HepG2 (cell line): Measurements from ENCODE around the gene LYPD3. TPM values are rescaled to one million over a fixed set of nuclear protein-coding genes. Genes with fewer than 3 reads are reported as not detected.

Experiments used
- HNRNPLL ChIP-seq: fragments of 200-400 bp; formaldehyde crosslinking; IDR thresholded peaks from 2 replicates; pipeline ENCODE4 v1.6.1; 2017; ENCODE audit warnings: mild to moderate bottlenecking, low read depth, low read length; ENCODE audit not compliant: poor library complexity, severe bottlenecking
- PHF8 ChIP-seq: sonication (generic); formaldehyde crosslinking; IDR thresholded peaks from 2 replicates; pipeline ENCODE4 v1.5.0; 2020; ENCODE audit warnings: missing genetic modification reagents
- RAD21 ChIP-seq: fragments of 450-650 bp; formaldehyde crosslinking; IDR thresholded peaks from 2 replicates; pipeline ENCODE4 v1.5.0; 2020; ENCODE audit warnings: mild to moderate bottlenecking
- REPIN1 ChIP-seq: sonication (generic); formaldehyde crosslinking; IDR thresholded peaks from 2 replicates; pipeline ENCODE4 v1.8.0; 2022; ENCODE audit warnings: missing genetic modification reagents, low read depth, mild to moderate bottlenecking, borderline replicate concordance
- SAP130 ChIP-seq: IDR thresholded peaks from 2 replicates; pipeline ENCODE4 v1.6.1; 2016; ENCODE audit warnings: low read depth
- ZNF431 ChIP-seq: sonication (generic); formaldehyde crosslinking; IDR thresholded peaks from 2 replicates; pipeline ENCODE4 v1.9.0; 2022; ENCODE audit warnings: missing genetic modification reagents, low read depth, mild to moderate bottlenecking, borderline replicate concordance
- ZNF709 ChIP-seq: sonication (generic); formaldehyde crosslinking; IDR thresholded peaks from 2 replicates; pipeline ENCODE4 v1.5.0; 2020; ENCODE audit warnings: mild to moderate bottlenecking, missing genetic modification reagents
- ZNF737 ChIP-seq: sonication (generic); formaldehyde crosslinking; IDR thresholded peaks from 2 replicates; pipeline ENCODE4 v1.5.0; 2020; ENCODE audit warnings: missing genetic modification reagents, mild to moderate bottlenecking, borderline replicate concordance
- ZNF777 ChIP-seq: sonication (generic); formaldehyde crosslinking; IDR thresholded peaks from 2 replicates; pipeline ENCODE4 v1.4.0; 2020; ENCODE audit warnings: missing genetic modification reagents
- polyA plus RNA-seq, 8 experiments: library from polyadenylated mRNA; depleted of rRNA in 3 of 8; stranded (reverse) in 7 of 8; unstranded in 1 of 8; fragments of >200 nt; fragmentation: Illumina TruSeq in 4 of 8; extraction: Trizol in 4 of 8; gene quantifications; 2 replicates each; pipeline versions ENCODE4 v1.2.1 to v1.2.3, GENCODE V29; 2011 to 2016; ENCODE audit warnings: low read depth in 4 of 8, missing spikeins in 1 of 8, mixed read lengths in 1 of 8; ENCODE audit not compliant: insufficient read depth in 1 of 8
- total RNA-seq, 5 experiments: library from RNA; depleted of rRNA; stranded (reverse); fragments of >200 nt; fragmentation: Illumina TruSeq; extraction: Trizol; gene quantifications; 2 replicates each; pipeline ENCODE4 v1.2.3, GENCODE V29; 2016; ENCODE audit warnings: low read depth in 1 of 5
- TF ChIP-seq, protein P1 (sequence below): sonication (generic); formaldehyde crosslinking; IDR thresholded peaks from 2 replicates; pipeline ENCODE4 v1.4.0; 2020; ENCODE audit warnings: mild to moderate bottlenecking, missing genetic modification reagents
- TF ChIP-seq, protein P2 (sequence below), 2 experiments: sonication (generic) in 1 of 2; formaldehyde crosslinking in 1 of 2; IDR thresholded peaks; 2 replicates each; pipeline versions ENCODE4 v1.4.0 to v1.6.1; 2018 to 2020; ENCODE audit warnings: missing genetic modification reagents in 2 of 2, borderline replicate concordance in 1 of 2, low read depth in 1 of 2, mild to moderate bottlenecking in 1 of 2, missing biosample characterization in 1 of 2
- TF ChIP-seq, protein P3 (sequence below): sonication (generic); formaldehyde crosslinking; IDR thresholded peaks from 2 replicates; pipeline ENCODE4; 2020; ENCODE audit warnings: missing genetic modification reagents, mild to moderate bottlenecking, borderline replicate concordance

LYPD3 gene
- total and polyA plus RNA-seq, 2 of the 13 experiments (the other 11 are each of a cell fraction or from before 2014, with no cell fraction given) = 0.51 to 1.5 TPM

DNA sequence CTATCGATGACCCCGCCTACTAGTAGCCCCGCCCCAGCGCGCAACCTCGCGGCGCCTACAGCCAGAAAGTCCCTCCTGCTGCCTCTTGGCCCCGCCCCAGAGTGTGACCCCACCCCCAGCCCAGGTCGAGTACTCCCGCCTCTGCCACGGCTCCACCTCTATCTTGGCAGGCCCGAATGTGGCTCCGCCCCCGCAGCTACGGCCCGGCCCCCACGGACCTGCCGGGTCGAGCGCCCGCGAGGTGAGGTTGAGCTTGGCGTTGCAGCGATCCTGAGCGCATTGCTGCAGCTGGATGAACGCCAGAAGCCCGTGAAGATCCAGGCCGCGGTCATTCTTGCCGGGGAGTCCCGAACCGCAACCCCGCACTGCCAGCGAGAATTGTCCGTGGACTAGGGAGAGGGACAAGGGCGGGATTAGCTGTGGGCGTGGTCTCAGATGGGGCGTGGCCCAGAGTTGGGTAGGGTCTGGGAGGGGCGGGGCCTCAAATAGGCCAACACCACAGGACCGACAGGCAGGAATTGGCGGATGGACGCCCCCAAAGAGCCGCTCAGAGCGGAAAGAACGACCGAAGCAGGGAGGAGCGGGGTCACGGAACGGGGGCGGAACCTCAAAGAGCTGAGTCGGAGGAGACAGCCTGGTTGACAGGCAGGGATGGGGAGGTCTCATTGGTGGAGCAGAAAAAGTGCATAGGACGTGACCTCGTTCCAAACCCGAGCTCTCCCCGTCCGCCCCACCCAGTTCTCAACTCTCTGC is 1.9 kb downstream of the LYPD3 start (continued):
- TF ChIP-seq, protein P1, sequence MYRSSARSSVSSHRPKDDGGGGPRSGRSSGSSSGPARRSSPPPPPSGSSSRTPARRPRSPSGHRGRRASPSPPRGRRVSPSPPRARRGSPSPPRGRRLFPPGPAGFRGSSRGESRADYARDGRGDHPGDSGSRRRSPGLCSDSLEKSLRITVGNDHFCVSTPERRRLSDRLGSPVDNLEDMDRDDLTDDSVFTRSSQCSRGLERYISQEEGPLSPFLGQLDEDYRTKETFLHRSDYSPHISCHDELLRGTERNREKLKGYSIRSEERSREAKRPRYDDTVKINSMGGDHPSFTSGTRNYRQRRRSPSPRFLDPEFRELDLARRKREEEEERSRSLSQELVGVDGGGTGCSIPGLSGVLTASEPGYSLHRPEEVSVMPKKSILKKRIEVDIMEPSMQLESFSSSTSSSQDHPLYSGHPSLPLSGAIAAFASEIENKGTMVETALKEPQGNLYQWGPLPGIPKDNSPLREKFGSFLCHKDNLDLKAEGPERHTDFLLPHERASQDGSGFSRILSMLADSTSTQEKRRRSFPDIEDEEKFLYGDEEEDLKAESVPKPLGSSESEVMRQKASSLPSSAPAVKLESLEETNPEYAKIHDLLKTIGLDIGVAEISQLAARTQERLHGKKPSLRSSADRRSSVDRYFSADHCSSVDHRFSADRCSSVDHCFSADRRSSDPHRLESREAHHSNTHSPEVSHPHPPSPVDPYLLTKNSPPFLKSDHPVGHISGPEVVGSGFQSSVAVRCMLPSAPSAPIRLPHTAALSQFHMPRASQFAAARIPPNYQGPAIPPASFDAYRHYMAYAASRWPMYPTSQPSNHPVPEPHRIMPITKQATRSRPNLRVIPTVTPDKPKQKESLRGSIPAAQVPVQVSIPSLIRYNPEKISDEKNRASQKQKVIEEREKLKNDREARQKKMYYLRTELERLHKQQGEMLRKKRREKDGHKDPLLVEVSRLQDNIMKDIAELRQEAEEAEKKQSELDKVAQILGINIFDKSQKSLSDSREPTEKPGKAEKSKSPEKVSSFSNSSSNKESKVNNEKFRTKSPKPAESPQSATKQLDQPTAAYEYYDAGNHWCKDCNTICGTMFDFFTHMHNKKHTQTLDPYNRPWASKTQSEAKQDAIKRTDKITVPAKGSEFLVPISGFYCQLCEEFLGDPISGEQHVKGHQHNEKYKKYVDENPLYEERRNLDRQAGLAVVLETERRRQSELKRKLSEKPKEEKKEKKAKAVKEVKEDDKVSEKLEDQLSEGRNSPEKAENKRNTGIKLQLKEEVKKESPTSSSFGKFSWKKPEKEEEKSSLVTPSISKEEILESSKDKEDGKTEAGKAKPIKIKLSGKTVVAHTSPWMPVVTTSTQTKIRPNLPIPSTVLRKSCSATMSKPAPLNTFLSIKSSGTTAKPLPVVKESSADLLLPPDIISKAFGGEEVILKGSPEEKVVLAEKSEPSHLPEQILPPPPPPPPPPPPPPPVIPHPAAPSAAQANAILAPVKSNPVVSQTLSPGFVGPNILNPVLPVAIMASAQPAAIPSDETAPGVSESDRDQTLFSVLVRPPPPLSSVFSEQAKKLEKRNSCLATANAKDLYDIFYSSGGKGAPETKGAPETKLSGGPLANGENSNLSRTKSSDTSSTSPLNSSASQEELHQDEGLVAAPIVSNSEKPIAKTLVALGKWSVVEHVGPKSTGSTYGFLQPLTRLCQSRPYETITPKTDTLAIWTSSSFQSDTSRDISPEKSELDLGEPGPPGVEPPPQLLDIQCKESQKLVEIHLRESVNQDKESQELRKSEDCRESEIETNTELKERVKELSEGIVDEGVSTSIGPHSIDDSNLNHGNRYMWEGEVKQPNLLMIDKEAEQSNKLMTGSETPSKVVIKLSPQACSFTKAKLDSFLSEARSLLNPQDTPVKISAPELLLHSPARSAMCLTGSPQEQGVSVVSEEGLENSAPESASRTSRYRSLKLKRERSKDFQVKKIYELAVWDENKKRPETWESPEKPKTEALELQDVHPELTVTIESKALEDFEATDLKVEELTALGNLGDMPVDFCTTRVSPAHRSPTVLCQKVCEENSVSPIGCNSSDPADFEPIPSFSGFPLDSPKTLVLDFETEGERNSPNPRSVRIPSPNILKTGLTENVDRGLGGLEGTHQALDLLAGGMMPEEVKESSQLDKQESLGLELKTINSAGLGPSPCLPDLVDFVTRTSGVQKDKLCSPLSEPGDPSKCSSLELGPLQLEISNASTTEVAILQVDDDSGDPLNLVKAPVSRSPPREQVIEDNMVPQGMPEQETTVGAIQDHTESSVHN (CRISPR knock-in tag) = 0 out of 2 replicates have a peak, but pooled peaks have one; percentile 50
- TF ChIP-seq HNRNPLL = peak; percentile 65
- TF ChIP-seq REPIN1 = peak; percentile 41; the same call in 1 of the 2 replicates
- no peak for TF ChIP-seq ZNF777 (CRISPR knock-in tag)
- TF ChIP-seq, protein P2, sequence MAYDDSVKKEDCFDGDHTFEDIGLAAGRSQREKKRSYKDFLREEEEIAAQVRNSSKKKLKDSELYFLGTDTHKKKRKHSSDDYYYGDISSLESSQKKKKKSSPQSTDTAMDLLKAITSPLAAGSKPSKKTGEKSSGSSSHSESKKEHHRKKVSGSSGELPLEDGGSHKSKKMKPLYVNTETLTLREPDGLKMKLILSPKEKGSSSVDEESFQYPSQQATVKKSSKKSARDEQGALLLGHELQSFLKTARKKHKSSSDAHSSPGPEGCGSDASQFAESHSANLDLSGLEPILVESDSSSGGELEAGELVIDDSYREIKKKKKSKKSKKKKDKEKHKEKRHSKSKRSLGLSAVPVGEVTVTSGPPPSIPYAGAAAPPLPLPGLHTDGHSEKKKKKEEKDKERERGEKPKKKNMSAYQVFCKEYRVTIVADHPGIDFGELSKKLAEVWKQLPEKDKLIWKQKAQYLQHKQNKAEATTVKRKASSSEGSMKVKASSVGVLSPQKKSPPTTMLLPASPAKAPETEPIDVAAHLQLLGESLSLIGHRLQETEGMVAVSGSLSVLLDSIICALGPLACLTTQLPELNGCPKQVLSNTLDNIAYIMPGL (CRISPR knock-in tag; IDR thresholded peaks at IDR 0.05; ENCODE audit: borderline replicate concordance in 1 of 2, low read depth in 1 of 2) = peak in 1 of 2 experiments; percentile 66; a peak in 1 of 4 replicates
- TF ChIP-seq, protein P3, sequence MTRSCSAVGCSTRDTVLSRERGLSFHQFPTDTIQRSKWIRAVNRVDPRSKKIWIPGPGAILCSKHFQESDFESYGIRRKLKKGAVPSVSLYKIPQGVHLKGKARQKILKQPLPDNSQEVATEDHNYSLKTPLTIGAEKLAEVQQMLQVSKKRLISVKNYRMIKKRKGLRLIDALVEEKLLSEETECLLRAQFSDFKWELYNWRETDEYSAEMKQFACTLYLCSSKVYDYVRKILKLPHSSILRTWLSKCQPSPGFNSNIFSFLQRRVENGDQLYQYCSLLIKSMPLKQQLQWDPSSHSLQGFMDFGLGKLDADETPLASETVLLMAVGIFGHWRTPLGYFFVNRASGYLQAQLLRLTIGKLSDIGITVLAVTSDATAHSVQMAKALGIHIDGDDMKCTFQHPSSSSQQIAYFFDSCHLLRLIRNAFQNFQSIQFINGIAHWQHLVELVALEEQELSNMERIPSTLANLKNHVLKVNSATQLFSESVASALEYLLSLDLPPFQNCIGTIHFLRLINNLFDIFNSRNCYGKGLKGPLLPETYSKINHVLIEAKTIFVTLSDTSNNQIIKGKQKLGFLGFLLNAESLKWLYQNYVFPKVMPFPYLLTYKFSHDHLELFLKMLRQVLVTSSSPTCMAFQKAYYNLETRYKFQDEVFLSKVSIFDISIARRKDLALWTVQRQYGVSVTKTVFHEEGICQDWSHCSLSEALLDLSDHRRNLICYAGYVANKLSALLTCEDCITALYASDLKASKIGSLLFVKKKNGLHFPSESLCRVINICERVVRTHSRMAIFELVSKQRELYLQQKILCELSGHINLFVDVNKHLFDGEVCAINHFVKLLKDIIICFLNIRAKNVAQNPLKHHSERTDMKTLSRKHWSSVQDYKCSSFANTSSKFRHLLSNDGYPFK (CRISPR knock-in tag) = peak; percentile 31; the same call in 1 of the 2 replicates
- 0 out of 2 replicates have a peak, but pooled peaks have one; percentile 17 for TF ChIP-seq RAD21
- no peak for TF ChIP-seq ZNF737 (CRISPR knock-in tag)
- TF ChIP-seq ZNF431 (CRISPR knock-in tag) = 0 out of 2 replicates have a peak, but pooled peaks have one; percentile 19
- peak; percentile 59 for TF ChIP-seq PHF8 (CRISPR knock-in tag)
- peak; percentile 51; the same call in 1 of the 2 replicates for TF ChIP-seq SAP130 (CRISPR knock-in tag)
- TF ChIP-seq ZNF709 (CRISPR knock-in tag) = peak; percentile 37; the same call in 1 of the 2 replicates
